Measurements from ENCODE around the gene PGBD5.
A peak's percentile ranks its signal among the peaks of the same experiment; 100 is the strongest.

The PGBD5 gene

DNA sequence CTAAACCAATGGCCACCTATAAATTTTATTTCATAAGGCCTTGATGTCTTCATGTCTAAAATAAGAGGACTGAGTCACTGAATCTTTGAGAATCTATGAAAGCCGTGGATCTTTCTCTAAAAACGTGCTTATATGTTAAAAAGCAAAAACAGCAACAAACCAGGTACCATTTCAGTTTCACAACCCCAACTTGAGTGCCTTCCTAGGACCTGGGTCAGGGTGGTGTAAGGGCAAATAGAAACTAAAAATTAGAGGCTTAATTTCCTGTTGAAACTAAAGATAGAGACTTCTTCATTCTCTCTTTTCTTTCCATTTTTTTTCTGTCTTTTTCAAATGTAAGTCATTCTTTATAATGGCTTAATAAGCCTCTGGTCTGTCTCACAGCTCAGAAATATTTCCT is 27.2 kb upstream of the PGBD5 start:
- Histone ChIP-seq H4K91ac (ENCODE audit: low read length) (no peak overlapping the region), H2BK12ac (ENCODE audit: low read length in 2 of 2) (no peak overlapping the region), H3K4me3 (ENCODE audit: insufficient read depth in 1 of 2, low read depth in 1 of 2, low read length in 2 of 2) (no peak overlapping the region), H3K27me3 (ENCODE audit: control insufficient read depth in 1 of 2, insufficient read depth in 1 of 2, low read length in 2 of 2) (no peaks in the 10 kb centered on the region), H2AFZ (ENCODE audit: low read depth, low read length) (no peak overlapping the region), H2BK120ac (ENCODE audit: low read depth, low read length) (no peak overlapping the region), H3K79me1 (replicated peaks; ENCODE audit: low read length, poor library complexity, severe bottlenecking) (no peaks in the 10 kb centered on the region), H3K14ac (ENCODE audit: low read length in 2 of 2) (no peak overlapping the region), H3K23ac (ENCODE audit: low read length in 2 of 2) (no peak overlapping the region), H2BK5ac (ENCODE audit: low read depth, low read length, poor library complexity, severe bottlenecking) (no peak overlapping the region), H3K9me3 (ENCODE audit: control insufficient read depth, low read length) (no peaks in the 10 kb centered on the region), H3K36me3 (ENCODE audit: control insufficient read depth in 1 of 2, insufficient read depth in 2 of 2, low read depth in 1 of 2, low read length in 2 of 2) (no peaks in the 10 kb centered on the region), H3K9ac (ENCODE audit: low read length) (no peak overlapping the region), H3K4me1 (ENCODE audit: control insufficient read depth, insufficient read depth, low read depth, low read length) (no peaks in the 10 kb centered on the region), H3K4ac (ENCODE audit: low read depth in 1 of 2, low read length in 2 of 2) (no peak overlapping the region), H3K4me2 (ENCODE audit: low read length, poor library complexity, severe bottlenecking) (no peak overlapping the region), H3K18ac (ENCODE audit: low read depth in 1 of 2, low read length in 2 of 2) (no peak overlapping the region), H2AK5ac (ENCODE audit: low read length, severe bottlenecking) (no peak overlapping the region), H3K27ac (ENCODE audit: low read length, poor library complexity, severe bottlenecking) (no peak overlapping the region), H2BK15ac (ENCODE audit: low read depth, poor library complexity, severe bottlenecking) (no peak overlapping the region), H4K8ac (ENCODE audit: low read length) (no peak overlapping the region)
- 67% methylated on average over 1 of the region's 2 CpGs for WGBS
- no peak for DNase-seq

DNA sequence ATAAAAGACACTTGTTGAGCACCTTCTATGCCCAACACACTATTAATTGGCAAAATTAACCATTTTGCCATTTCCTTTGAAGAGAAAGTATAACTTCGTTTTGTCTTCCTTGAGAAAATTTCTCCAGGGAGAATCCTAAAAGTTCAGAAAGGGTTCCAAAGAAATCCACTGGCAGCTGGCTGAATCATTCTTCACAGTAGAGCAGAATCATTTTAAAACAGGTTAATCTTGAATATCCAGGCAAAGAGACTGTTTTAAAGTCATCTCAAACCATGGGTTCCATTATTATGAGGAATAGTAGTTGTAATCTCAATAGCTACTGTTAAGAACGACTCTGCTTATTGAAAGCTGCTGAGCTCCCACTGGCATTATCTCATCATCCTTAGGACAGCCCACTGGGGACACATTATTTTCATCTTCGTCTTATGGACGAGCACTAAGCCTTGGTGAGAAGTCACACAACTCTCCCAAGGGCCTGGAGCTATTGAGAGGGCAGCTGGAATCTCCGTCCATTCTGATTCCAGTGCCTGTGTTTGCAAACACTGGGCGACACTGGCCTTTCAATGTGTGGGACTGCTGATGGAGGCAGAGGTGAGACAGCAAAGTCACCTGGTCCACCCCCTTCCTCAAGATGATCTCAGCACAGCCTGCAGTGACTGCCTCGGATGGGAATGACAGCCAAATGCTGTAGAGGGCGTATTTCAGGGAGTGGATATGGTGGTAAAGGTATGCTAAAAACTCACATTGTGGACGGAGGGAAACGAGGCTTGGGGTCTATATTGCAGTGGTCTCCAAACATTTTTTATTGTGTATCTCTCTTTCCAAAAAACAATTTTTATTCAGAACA is 15.3 kb upstream of the PGBD5 start:
- no peak overlapping the region for H3K4me2 ChIP-seq (ENCODE audit: low read length, poor library complexity, severe bottlenecking)
- no peaks in the 10 kb centered on the region for H3K79me1 ChIP-seq (replicated peaks; ENCODE audit: low read length, poor library complexity, severe bottlenecking)
- no peaks in the 10 kb centered on the region for H3K36me3 ChIP-seq (ENCODE audit: control insufficient read depth in 1 of 2, insufficient read depth in 2 of 2, low read depth in 1 of 2, low read length in 2 of 2)
- H3K14ac ChIP-seq (ENCODE audit: low read length in 2 of 2): no peak overlapping the region
- no peak overlapping the region for H2BK120ac ChIP-seq (ENCODE audit: low read depth, low read length)
- H3K9ac ChIP-seq (ENCODE audit: low read length): no peak overlapping the region
- no peak overlapping the region for H2AK5ac ChIP-seq (ENCODE audit: low read length, severe bottlenecking)
- peaks cover 11% of the 10 kb centered on the region for H3K9me3 ChIP-seq (ENCODE audit: control insufficient read depth, low read length)
- no peak overlapping the region for H2BK15ac ChIP-seq (ENCODE audit: low read depth, poor library complexity, severe bottlenecking)
- H2BK5ac ChIP-seq (ENCODE audit: low read depth, low read length, poor library complexity, severe bottlenecking): no peak overlapping the region
- H3K4ac ChIP-seq (ENCODE audit: low read depth in 1 of 2, low read length in 2 of 2): no peak overlapping the region
- no peak overlapping the region for H4K8ac ChIP-seq (ENCODE audit: low read length)
- H3K4me1 ChIP-seq (ENCODE audit: control insufficient read depth, insufficient read depth, low read depth, low read length): no peaks in the 10 kb centered on the region
- no peak for DNase-seq
- H3K23ac ChIP-seq (ENCODE audit: low read length in 2 of 2): no peak overlapping the region
- peak overlapping the region; percentile 78 for H4K91ac ChIP-seq (ENCODE audit: low read length)
- no peak overlapping the region for H2BK12ac ChIP-seq (ENCODE audit: low read length in 2 of 2)
- 49% methylated on average over 7 of the region's 10 CpGs for WGBS
- no peak overlapping the region for H3K18ac ChIP-seq (ENCODE audit: low read depth in 1 of 2, low read length in 2 of 2)
- H3K27me3 ChIP-seq (ENCODE audit: control insufficient read depth in 1 of 2, insufficient read depth in 1 of 2, low read length in 2 of 2): peaks cover 0 to 3% of the 10 kb centered on the region in 2 experiments
- H3K4me3 ChIP-seq (ENCODE audit: insufficient read depth in 1 of 2, low read depth in 1 of 2, low read length in 2 of 2): no peak overlapping the region
- no peak overlapping the region for H2AFZ ChIP-seq (ENCODE audit: low read depth, low read length)
- H3K27ac ChIP-seq (ENCODE audit: low read length, poor library complexity, severe bottlenecking): no peak overlapping the region

DNA sequence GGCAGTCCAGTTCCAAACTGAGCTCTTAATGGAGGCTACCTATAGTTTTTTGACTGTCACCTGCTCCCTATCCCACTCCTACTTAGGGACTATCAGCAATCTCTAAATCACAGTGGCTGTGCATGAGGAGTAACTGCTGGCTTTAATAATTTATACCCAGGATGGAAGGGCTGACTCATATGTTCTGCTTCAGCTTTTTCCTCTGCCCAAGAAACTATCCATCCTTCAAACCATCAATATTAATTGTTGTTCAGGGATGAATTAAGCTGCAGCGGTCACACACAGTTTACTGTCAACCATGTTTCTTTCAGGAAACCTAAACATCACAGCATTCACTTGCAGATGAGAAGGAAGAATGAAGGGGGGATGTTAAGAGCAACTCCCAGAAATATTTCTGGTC is 9.0 kb upstream of the PGBD5 start:
- no peak overlapping the region for H4K91ac ChIP-seq (ENCODE audit: low read length)
- no peak overlapping the region for H2BK15ac ChIP-seq (ENCODE audit: low read depth, poor library complexity, severe bottlenecking)
- no peak overlapping the region for H2BK12ac ChIP-seq (ENCODE audit: low read length in 2 of 2)
- H2BK120ac ChIP-seq (ENCODE audit: low read depth, low read length): no peak overlapping the region
- no peak overlapping the region for H3K14ac ChIP-seq (ENCODE audit: low read length in 2 of 2)
- no peak overlapping the region for H2BK5ac ChIP-seq (ENCODE audit: low read depth, low read length, poor library complexity, severe bottlenecking)
- no peak for DNase-seq
- peaks cover 8 to 9% of the 10 kb centered on the region in 2 experiments for H3K27me3 ChIP-seq (ENCODE audit: control insufficient read depth in 1 of 2, insufficient read depth in 1 of 2, low read length in 2 of 2)
- no peak overlapping the region for H2AK5ac ChIP-seq (ENCODE audit: low read length, severe bottlenecking)
- no peak overlapping the region for H3K27ac ChIP-seq (ENCODE audit: low read length, poor library complexity, severe bottlenecking)
- H3K4me2 ChIP-seq (ENCODE audit: low read length, poor library complexity, severe bottlenecking): no peak overlapping the region
- H3K4ac ChIP-seq (ENCODE audit: low read depth in 1 of 2, low read length in 2 of 2): no peak overlapping the region
- no peak overlapping the region for H2AFZ ChIP-seq (ENCODE audit: low read depth, low read length)
- no peak overlapping the region for H3K23ac ChIP-seq (ENCODE audit: low read length in 2 of 2)
- no peak overlapping the region for H3K9ac ChIP-seq (ENCODE audit: low read length)
- H3K18ac ChIP-seq (ENCODE audit: low read depth in 1 of 2, low read length in 2 of 2): no peak overlapping the region
- no peaks in the 10 kb centered on the region for H3K79me1 ChIP-seq (replicated peaks; ENCODE audit: low read length, poor library complexity, severe bottlenecking)
- H3K4me3 ChIP-seq (ENCODE audit: insufficient read depth in 1 of 2, low read depth in 1 of 2, low read length in 2 of 2): no peak overlapping the region
- H3K9me3 ChIP-seq (ENCODE audit: control insufficient read depth, low read length): peaks cover 5% of the 10 kb centered on the region
- H3K36me3 ChIP-seq (ENCODE audit: control insufficient read depth in 1 of 2, insufficient read depth in 2 of 2, low read depth in 1 of 2, low read length in 2 of 2): no peaks in the 10 kb centered on the region
- no CpG with 5 or more reads among the region's 1 CpG for WGBS
- no peak overlapping the region for H4K8ac ChIP-seq (ENCODE audit: low read length)
- H3K4me1 ChIP-seq (ENCODE audit: control insufficient read depth, insufficient read depth, low read depth, low read length): no peaks in the 10 kb centered on the region

DNA sequence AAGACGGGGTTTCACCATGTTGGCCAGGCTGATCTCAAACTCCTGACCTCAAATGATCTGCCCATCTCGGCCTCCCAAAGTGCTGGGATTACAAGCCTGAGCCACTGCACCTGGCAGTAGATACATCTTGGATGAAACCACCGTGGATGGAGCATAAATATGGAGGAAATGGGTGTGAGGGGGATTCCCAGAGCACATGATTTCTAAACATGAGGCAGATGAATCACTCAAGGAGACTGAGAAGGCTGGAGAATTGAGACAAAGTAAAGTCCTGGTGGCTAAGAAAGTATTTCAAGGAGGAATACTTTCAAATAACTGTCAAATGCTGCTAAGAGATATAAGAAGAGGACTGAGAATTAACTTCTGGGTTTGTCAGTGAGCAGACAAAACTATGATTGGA is 5.4 kb upstream of the PGBD5 start:
- DNase-seq: no peak
- no peak overlapping the region for H3K14ac ChIP-seq (ENCODE audit: low read length in 2 of 2)
- no peak overlapping the region for H3K9ac ChIP-seq (ENCODE audit: low read length)
- H2BK5ac ChIP-seq (ENCODE audit: low read depth, low read length, poor library complexity, severe bottlenecking): no peak overlapping the region
- peaks cover 3% of the 10 kb centered on the region for H3K4me1 ChIP-seq (ENCODE audit: control insufficient read depth, insufficient read depth, low read depth, low read length)
- no peak overlapping the region for H3K23ac ChIP-seq (ENCODE audit: low read length in 2 of 2)
- no peak overlapping the region for H2AK5ac ChIP-seq (ENCODE audit: low read length, severe bottlenecking)
- no peak overlapping the region for H3K4ac ChIP-seq (ENCODE audit: low read depth in 1 of 2, low read length in 2 of 2)
- H2BK15ac ChIP-seq (ENCODE audit: low read depth, poor library complexity, severe bottlenecking): no peak overlapping the region
- 48% methylated on average over 3 of the region's 3 CpGs for WGBS
- H3K79me1 ChIP-seq (replicated peaks; ENCODE audit: low read length, poor library complexity, severe bottlenecking): no peaks in the 10 kb centered on the region
- no peak overlapping the region for H2AFZ ChIP-seq (ENCODE audit: low read depth, low read length)
- H4K8ac ChIP-seq (ENCODE audit: low read length): no peak overlapping the region
- H3K27ac ChIP-seq (ENCODE audit: low read length, poor library complexity, severe bottlenecking): no peak overlapping the region
- no peak overlapping the region for H3K4me3 ChIP-seq (ENCODE audit: insufficient read depth in 1 of 2, low read depth in 1 of 2, low read length in 2 of 2)
- no peak overlapping the region for H2BK12ac ChIP-seq (ENCODE audit: low read length in 2 of 2)
- no peak overlapping the region for H2BK120ac ChIP-seq (ENCODE audit: low read depth, low read length)
- no peak overlapping the region for H3K18ac ChIP-seq (ENCODE audit: low read depth in 1 of 2, low read length in 2 of 2)
- H3K27me3 ChIP-seq (ENCODE audit: control insufficient read depth in 1 of 2, insufficient read depth in 1 of 2, low read length in 2 of 2): peaks cover 27 to 33% of the 10 kb centered on the region in 2 experiments
- no peak overlapping the region for H4K91ac ChIP-seq (ENCODE audit: low read length)
- no peaks in the 10 kb centered on the region for H3K9me3 ChIP-seq (ENCODE audit: control insufficient read depth, low read length)
- H3K36me3 ChIP-seq (ENCODE audit: control insufficient read depth in 1 of 2, insufficient read depth in 2 of 2, low read depth in 1 of 2, low read length in 2 of 2): no peaks in the 10 kb centered on the region
- no peak overlapping the region for H3K4me2 ChIP-seq (ENCODE audit: low read length, poor library complexity, severe bottlenecking)
